Esophagus (tissue), 2 donors: ENCODE data around the gene MRPL22. TPM values are rescaled to one million over a fixed set of nuclear protein-coding genes. Genes with fewer than 3 reads are reported as not detected.

Experiments used
- H3K27ac ChIP-seq, 2 donors: one replicate each; pipeline ENCODE4 v1.5.1; 2013; ENCODE audit warnings: low read depth in 2 of 2, mild to moderate bottlenecking in 2 of 2, inconsistent platforms in 1 of 2, low read length in 1 of 2, moderate library complexity in 1 of 2
- H3K27me3 ChIP-seq, 2 donors: one replicate each; pipeline ENCODE4 v1.6.1; 2013; ENCODE audit warnings: low read length in 2 of 2, control low read depth in 1 of 2, mild to moderate bottlenecking in 1 of 2; ENCODE audit not compliant: insufficient read depth in 2 of 2, control insufficient read depth in 1 of 2
- H3K36me3 ChIP-seq, 2 donors: one replicate each; pipeline ENCODE4 v1.6.1; 2013; ENCODE audit warnings: low read length in 1 of 2; ENCODE audit not compliant: control insufficient read depth in 2 of 2, insufficient read depth in 2 of 2
- H3K4me1 ChIP-seq, 2 donors: one replicate each; pipeline ENCODE4 v1.6.1; 2013; ENCODE audit warnings: low read length in 1 of 2; ENCODE audit not compliant: control insufficient read depth in 2 of 2, insufficient read depth in 2 of 2
- H3K4me3 ChIP-seq, 2 donors: one replicate each; pipeline ENCODE4 v1.5.1; 2013; ENCODE audit warnings: low read length in 2 of 2, mild to moderate bottlenecking in 2 of 2, low read depth in 1 of 2, moderate library complexity in 1 of 2
- H3K9me3 ChIP-seq, 2 donors: one replicate each; pipeline ENCODE4 v1.6.1; 2013; ENCODE audit warnings: mild to moderate bottlenecking in 2 of 2, low read depth in 1 of 2, low read length in 1 of 2, moderate library complexity in 1 of 2; ENCODE audit not compliant: control insufficient read depth in 2 of 2, insufficient read depth in 1 of 2
- WGBS, 2 donors: extraction: QIAGEN DNeasy Blood & Tissue Kit; methylation state at CpG; one replicate each; pipeline ENCODE4 v1.1.7; 2013; 5-methylcytosine and 5-hydroxymethylcytosine counted together
- polyA plus RNA-seq, 2 donors: library from polyadenylated mRNA; stranded (reverse); fragments of 200-250 nt; gene quantifications; one replicate each; pipeline ENCODE4 v1.2.3, GENCODE V29; 2013
- donor health status: healthy with polysubstance abuse.
- donor health status: Bipolar disorder and iron deficiency.

Gene MRPL22
- polyA plus RNA-seq: 10 to 100 TPM; 45.6 to 53.9 TPM

DNA sequence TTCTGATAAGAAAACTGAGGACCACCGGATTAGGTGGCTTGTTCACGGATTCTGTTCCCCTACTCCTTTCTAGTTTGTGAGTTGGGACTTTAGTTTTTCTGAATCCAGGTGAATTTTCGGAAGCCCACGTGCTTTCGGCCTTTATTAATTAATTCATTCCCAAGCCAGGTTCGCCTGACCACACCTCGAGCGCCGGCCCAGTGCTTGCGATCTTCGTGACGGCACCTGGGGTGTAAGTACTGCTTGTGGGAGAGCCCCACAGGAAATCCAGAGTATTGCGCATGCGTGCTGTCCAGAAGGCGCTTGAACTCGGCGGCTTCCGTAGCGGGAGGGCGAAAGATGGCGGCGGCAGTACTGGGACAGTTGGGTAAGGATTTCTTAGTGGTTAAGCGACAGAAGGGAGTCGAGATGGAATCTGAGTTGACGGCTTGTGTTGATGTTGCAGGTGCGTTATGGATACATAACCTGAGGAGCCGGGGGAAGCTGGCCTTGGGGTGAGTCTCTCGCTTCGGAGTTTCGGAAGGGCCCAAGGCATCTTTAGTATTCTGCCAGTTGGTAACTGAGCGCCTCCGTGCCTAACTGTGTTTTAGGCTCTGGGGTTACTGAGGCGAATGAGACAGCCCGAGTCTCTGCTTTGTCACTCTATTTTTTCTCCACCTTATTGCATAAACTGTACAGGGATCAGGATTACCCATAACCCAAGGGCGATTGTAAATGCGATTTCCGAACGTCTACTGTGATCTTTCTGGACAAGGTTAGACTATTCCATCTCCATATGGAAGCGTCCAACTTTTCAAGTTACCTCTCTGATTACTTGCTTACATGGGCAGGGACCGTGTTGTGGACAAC, at the start of gene MRPL22:
Gene MRPL22 (plus strand): TSS at position 302 of the 849 bp plus-strand sequence. CDS start 38 bp downstream, at position 340.
- Histone ChIP-seq H3K4me1 (peaks cover 0 to 5% of the 10 kb centered on the region in 2 donors), H3K4me3 (peak within 1 kb of the TSS; percentile 70 to 92), H3K36me3 (no peaks in the 10 kb centered on the region), H3K27me3 (no peaks in the 10 kb centered on the region), H3K9me3 (no peaks in the 10 kb centered on the region), H3K27ac (peak within 1 kb of the TSS; percentile 71 to 88)
- 1% methylated on average over 40 of the region's 40 CpGs for WGBS, 2 donors

DNA sequence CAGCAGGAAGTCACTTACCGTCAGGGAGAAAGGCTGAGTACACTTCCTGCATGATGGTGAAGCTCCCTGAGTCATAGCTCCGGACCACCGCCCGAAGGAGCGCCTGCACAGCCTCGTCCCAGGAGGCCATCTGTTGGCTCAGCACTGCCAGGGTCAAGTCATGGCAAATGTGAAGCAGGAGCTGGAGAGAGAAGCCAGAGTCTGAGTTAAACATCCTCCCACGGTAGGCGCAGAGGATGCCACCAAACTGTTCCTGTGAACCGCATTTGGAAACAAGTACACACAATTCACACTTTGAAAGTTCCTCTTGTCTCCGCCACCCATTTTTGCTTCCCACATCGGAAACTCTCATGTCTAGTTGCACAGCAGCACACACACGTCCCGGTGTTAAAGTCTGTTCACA, 48.5 kb upstream of the MRPL22 start:
- Histone ChIP-seq H3K4me1 (peaks cover 0 to 2% of the 10 kb centered on the region in 2 donors), H3K27ac (no peak overlapping the region), H3K9me3 (peaks cover 0 to 3% of the 10 kb centered on the region in 2 donors), H3K27me3 (no peaks in the 10 kb centered on the region), H3K36me3 (peaks cover 15 to 25% of the 10 kb centered on the region in 2 donors), H3K4me3 (no peak overlapping the region)
- WGBS, 2 donors: 83 to 85% methylated on average over 13 of the region's 13 CpGs

DNA sequence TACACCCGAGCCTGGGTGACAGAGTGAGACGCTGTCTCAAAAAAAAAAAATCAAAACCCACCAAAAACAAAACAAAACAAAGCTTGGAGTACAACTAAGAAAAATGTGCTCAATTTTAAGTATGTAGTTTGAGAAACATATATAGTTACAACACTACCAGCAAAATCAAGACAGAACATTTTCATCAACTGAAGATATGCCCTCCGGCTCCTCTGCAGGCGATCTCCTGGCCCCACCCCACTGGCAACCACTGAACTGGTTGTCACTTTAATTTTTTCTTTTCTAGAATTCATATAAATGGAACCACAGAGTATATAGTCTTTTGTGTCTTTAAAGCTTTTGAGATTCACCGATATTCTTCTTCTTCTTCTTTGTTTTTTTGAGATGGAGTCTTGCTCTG, 47.5 kb upstream of the MRPL22 start:
- Histone ChIP-seq H3K27ac (no peak overlapping the region), H3K4me1 (peaks cover 0 to 2% of the 10 kb centered on the region in 2 donors), H3K9me3 (no peaks in the 10 kb centered on the region), H3K36me3 (peaks cover 13 to 19% of the 10 kb centered on the region in 2 donors), H3K27me3 (no peaks in the 10 kb centered on the region), H3K4me3 (no peak overlapping the region)
- WGBS, 2 donors: 86 to 90% methylated on average over 5 of the region's 5 CpGs

DNA sequence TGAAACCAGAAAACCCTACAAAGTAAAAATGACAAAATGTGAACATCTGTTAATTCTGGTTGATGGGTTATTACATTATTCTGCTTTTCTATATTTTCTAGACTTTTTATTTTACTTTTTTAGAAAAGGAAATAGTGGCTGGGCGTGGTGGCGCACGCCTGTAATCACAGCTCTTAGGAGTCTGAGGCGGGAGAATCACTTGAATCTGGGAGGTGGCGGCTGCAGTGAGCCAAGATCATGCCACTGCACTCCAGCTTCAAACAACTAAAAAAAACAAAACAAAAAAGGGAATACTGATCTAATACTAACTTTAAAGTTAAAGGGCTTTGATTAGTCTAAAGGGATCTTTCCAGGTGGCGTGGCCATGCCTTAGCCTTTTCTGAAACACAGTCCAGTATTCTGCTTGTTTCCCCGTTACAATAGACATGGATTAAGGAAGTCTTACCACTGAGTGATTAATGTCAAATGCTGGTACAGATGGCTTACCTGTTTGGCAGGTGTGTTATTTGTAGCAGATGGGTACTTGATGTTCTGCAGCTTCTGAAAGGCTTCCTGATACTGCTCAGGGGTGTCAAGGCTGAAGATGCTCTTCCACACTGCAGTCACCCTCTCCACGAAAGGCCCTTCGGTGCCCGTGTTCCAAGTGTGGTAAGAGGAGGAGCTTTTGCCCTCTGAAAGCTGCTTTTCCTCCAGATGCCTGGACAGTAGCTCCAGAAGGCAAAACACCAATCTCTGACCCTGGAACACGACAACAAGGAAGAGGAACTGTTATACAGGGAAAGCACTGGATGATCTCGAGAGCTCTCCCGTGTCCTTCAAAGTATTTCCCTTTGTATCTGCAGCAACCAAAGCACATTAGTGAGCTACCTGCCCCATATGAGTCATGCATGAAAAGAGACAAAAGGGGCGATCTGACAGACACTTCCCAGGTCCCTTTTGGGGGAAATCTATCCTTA, 45.0 kb upstream of the MRPL22 start:
- no peak overlapping the region for H3K27ac ChIP-seq
- H3K27me3 ChIP-seq: no peaks in the 10 kb centered on the region
- H3K4me1 ChIP-seq: peaks cover 0 to 2% of the 10 kb centered on the region in 2 donors
- 66 to 71% methylated on average over 14 of the region's 14 CpGs for WGBS, 2 donors
- no peak overlapping the region for H3K4me3 ChIP-seq
- peaks cover 13 to 19% of the 10 kb centered on the region in 2 donors for H3K36me3 ChIP-seq
- H3K9me3 ChIP-seq: no peaks in the 10 kb centered on the region

DNA sequence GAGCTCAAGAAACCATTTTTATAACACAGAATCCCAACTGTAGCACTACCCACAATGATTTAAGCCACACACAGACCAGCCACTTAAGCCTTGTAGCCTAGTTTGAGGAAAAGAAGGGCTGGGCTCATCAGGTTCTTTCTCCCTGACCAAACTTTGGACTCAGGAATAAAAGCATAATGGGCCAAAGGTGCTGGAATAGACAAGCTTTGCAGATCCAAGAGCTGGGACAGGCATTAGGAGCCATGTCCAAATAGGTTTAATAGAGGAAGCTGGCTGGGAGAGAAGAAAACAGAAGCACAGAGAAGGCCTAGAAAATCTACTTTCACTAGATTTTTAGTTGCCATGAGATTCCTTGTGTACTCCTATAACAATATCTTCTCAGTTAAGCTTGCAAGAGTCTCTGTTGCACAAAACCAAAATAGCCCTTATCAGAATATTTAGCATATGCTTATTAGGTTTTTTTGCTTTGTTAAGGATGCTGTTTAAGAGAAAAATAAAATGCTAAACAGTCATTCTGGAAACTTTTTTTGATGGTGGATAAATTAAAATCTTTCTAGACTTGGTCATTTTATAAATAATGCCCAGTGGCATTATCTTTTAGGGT, 44.2 kb upstream of the MRPL22 start:
- no peaks in the 10 kb centered on the region for H3K27me3 ChIP-seq
- no peak overlapping the region for H3K4me3 ChIP-seq
- H3K27ac ChIP-seq: no peak overlapping the region
- no peaks in the 10 kb centered on the region for H3K9me3 ChIP-seq
- H3K4me1 ChIP-seq: peaks cover 0 to 2% of the 10 kb centered on the region in 2 donors
- H3K36me3 ChIP-seq: peaks cover 12 to 13% of the 10 kb centered on the region in 2 donors

- no peak overlapping the region for H3K27ac ChIP-seq
- 89 to 90% methylated on average over 4 of the region's 4 CpGs for WGBS, 2 donors
- H3K36me3 ChIP-seq: peaks cover 9 to 17% of the 10 kb centered on the region in 2 donors
- no peak overlapping the region for H3K4me3 ChIP-seq
- no peaks in the 10 kb centered on the region for H3K4me1 ChIP-seq
- H3K27me3 ChIP-seq: no peaks in the 10 kb centered on the region
- no peaks in the 10 kb centered on the region for H3K9me3 ChIP-seq
Observed at GRCh38 chr5:154898210-154898609, 42.7 kb upstream of the MRPL22 start.

DNA sequence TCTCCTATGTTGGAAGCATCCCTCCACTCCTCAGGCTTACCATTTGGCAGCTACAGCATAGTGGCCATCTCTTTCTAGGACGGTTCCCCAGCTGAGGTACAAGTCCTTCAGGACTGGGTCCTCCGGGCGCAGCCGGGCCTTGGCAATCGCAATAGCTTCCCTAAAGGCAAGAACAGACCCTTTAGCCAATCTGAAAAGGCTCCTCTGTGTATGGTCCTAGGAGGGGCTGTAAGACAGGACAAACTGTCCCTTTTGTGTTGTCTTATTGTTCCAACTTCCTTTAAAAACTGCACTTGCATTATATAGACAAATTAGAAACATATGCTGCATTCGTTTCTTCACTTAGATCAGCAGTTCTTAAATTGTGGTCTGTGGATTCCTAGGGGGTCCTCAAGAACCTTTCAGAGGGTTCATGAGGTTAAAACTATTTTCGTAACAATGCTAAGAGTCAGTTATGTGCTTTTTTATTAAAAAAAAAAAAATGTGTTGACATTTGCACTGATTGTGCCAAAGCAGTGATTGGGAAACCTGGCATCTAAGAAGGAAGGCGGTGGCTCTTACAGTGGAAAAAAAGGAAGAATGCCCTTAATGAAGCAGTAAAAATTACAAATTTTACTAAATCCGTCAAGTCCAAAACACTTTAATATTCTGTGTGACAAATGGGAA, 41.6 kb upstream of the MRPL22 start:
- Histone ChIP-seq H3K4me3 (no peak overlapping the region), H3K27me3 (no peaks in the 10 kb centered on the region), H3K36me3 (peaks cover 9 to 17% of the 10 kb centered on the region in 2 donors), H3K4me1 (no peaks in the 10 kb centered on the region), H3K9me3 (no peaks in the 10 kb centered on the region), H3K27ac (no peak overlapping the region)
- 91 to 93% methylated on average over 9 of the region's 9 CpGs for WGBS, 2 donors

DNA sequence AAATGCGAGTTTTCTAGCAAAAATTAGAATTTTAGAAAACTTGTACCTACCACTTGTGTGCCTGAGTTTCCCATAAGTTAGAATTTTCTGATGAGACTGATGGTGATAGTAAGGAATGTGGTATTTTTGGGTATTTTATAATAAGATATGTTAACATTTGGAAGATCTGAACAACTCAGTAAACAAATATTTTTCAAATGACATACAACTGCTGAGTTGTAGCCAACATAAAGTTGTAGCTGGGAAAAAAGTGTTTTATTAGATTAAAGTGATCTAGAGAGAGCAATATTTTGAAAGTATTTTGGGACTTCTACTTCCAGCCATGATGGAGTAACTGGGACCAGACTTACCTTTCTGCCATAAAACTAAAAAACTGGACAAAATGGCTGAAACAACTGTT, 40.8 kb upstream of the MRPL22 start:
- Histone ChIP-seq H3K36me3 (peaks cover 9 to 17% of the 10 kb centered on the region in 2 donors), H3K27ac (no peak overlapping the region), H3K4me1 (no peaks in the 10 kb centered on the region), H3K4me3 (no peak overlapping the region), H3K9me3 (no peaks in the 10 kb centered on the region), H3K27me3 (no peaks in the 10 kb centered on the region)
- 92 to 95% methylated on average over 1 of the region's 1 CpG for WGBS, 2 donors

- no peak overlapping the region for H3K27ac ChIP-seq
- H3K36me3 ChIP-seq: peaks cover 9 to 17% of the 10 kb centered on the region in 2 donors
- 94 to 96% methylated on average over 2 of the region's 2 CpGs for WGBS, 2 donors
- no peaks in the 10 kb centered on the region for H3K27me3 ChIP-seq
- no peak overlapping the region for H3K4me3 ChIP-seq
- no peaks in the 10 kb centered on the region for H3K4me1 ChIP-seq
- no peaks in the 10 kb centered on the region for H3K9me3 ChIP-seq
Observed at GRCh38 chr5:154901276-154901675, 39.6 kb upstream of the MRPL22 start.
